ENCODE results near the gene ZYX.
"Not testable (repeated sequence)": the region's sequence is repeated elsewhere in the genome, so short reads cannot be mapped to it uniquely, and the experiment has no call there.

Gene ZYX

DNA sequence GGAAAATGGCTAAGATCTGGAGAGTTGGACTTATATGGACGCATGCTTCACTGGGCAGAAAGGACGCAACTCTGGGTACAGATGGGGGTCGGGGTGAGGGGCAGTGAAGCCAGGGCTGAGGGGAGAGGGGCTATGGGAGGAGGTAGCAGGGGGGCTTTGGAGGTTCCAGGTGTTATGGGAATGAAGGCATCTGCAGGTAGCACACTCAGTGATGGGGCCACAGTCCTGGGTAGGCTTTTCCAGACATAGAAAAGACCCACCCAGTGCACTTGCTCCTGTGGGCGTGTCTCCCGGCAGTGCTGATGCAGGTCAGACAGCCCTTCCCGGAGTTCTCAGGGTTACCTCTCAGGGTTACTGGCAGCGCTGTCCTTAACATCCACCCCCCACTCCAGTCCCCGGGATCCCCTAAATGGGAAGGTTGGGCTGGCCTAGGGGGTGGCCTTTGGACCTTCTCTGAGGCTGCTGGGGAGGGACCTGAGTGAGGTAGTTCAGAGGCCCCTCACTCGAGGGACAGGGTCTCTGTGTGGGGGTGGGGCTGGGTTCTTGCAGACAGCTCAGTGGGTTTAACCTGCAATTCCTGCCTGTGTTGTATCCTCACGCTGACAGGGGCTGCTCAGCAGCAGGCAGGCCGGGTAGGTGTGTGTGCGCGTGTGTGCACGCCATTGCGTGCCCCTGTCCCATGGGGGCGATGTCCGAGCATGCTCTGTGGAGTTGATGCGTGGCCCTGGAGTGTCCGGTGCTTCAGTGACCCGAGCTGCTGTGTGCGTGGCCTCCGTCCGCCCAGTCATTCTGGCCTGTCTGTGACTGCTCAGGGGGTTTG is 6.2 kb downstream of the ZYX start:
- no peak for DNase-seq

DNA sequence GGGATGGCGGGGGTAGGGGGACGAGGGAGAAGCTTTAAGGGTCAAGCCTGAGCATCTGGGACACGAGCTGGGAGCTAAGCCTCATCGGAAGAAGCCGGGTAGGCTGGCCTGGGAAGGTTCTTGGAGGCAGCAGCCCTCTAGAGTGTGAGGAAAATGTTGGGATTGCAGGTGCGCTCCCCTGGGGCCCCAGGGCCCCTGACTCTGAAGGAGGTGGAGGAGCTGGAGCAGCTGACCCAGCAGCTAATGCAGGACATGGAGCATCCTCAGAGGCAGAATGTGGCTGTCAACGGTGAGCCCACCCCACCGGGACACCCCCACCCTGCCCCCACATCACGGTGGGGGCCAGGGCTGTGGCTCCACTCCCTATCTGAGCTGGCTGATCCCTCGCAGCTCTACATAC is 6.9 kb downstream of the ZYX start:
- DNase-seq: no peak

DNA sequence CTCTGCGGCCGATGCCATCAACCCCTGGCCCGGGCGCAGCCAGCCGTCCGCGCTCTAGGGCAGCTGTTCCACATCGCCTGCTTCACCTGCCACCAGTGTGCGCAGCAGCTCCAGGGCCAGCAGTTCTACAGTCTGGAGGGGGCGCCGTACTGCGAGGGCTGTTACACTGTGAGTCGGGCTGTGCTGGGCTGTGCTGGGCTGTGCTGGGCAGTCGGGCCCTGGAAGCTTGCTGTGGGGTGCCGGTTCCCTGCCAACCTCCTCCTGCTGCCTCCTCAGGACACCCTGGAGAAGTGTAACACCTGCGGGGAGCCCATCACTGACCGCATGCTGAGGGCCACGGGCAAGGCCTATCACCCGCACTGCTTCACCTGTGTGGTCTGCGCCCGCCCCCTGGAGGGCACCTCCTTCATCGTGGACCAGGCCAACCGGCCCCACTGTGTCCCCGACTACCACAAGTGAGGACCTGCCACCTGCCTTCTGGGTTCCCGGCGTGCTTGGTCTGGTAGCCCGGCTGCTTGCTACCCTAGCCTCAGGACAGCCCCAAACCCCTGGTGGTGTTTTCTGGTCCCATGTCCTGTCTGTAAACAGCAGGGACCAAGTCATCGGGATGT is 7.5 kb downstream of the ZYX start:
- DNase-seq: no peak

GRCh38 chr7:143389316-143390103 is 8.4 kb downstream of the ZYX start:
- DNase-seq: no peak

GRCh38 chr7:143390104-143390772 is 9.1 kb downstream of the ZYX start:
- no peak for DNase-seq

DNA sequence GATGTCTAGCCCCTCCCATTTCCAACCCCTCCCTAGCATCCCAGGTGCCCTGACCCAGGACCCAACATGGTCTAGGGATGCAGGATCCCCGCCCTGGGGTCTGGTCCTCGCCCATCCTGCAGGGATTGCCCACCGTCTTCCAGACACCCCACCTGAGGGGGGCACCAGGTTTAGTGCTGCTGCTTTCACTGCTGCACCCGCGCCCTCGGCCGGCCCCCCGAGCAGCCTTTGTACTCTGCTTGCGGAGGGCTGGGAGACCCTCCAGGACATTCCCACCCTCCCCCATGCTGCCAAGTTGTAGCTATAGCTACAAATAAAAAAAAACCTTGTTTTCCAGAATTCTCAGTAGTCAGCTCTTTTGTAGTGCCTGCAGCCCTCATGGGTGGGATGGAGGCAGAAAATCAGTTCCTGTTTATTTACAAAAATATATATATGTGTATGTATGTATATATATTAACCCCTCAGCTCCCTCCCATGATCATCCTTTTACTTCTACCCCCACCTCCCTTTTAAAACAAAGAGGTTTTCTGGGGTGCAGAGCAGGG is 9.7 kb downstream of the ZYX start:
- DNase-seq: no peak

- DNase-seq: no peak
Observed at GRCh38 chr7:143391462-143392404, 10.6 kb downstream of the ZYX start.

- DNase-seq: not testable (repeated sequence)
Observed at GRCh38 chr7:143392427-143392826, 11.3 kb downstream of the ZYX start.

GRCh38 chr7:143392875-143393266 is 11.7 kb downstream of the ZYX start:
- DNase-seq: no peak

- no peak for DNase-seq
Observed at GRCh38 chr7:143393267-143394041, 12.3 kb downstream of the ZYX start.

GRCh38 chr7:143394068-143394467 is 12.9 kb downstream of the ZYX start:
- DNase-seq: no peak

GRCh38 chr7:143394777-143395176 is 13.6 kb downstream of the ZYX start:
- no peak for DNase-seq

DNA sequence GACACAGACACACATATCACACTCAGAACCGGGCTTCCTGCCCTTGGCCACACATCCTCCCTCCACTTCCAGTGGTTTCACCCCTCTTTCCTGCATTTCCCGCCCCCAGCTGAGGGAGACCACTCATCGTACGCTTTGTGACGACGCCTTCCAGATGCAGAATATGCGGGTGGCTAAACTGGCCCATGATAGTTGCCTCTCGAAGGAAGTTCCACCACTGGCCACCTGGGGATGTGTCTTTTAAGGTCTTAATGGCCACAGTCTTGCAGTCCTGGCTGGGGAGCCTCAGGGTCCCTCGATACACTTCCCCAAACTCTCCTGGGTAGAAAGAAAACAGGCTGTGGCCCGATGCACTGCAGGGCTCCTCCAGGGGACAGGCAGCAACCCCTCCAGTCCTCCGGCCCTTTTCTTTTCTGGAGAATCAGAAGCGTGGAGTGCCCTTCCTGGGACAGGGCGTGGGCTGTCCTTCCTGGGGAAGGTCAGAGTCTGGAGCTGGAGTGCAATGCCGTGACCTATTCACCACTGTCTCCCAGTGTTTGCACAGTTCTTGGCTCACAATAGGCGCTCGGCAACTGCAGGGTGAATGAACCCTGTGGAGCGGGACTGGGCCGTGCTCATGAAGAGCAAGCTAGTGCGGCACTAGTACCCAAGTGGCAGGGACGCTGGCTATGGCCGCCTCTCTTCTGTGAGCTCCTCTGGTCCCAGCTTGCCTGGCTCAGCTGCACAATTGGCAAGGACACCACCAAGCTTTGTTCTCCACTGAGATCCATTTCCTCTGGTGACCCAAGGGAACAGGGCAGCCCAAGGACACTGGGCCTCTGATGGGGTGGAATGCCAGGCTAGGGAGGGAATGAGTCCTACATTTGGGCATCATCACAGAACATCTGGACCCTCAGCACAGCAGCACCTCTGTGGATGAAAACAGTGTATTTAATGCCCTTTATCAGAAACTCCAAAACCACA is 14.3 kb downstream of the ZYX start:
- DNase-seq: peak; percentile 45

- DNase-seq: no peak
Observed at GRCh38 chr7:143396182-143396581, 15.0 kb downstream of the ZYX start.

DNA sequence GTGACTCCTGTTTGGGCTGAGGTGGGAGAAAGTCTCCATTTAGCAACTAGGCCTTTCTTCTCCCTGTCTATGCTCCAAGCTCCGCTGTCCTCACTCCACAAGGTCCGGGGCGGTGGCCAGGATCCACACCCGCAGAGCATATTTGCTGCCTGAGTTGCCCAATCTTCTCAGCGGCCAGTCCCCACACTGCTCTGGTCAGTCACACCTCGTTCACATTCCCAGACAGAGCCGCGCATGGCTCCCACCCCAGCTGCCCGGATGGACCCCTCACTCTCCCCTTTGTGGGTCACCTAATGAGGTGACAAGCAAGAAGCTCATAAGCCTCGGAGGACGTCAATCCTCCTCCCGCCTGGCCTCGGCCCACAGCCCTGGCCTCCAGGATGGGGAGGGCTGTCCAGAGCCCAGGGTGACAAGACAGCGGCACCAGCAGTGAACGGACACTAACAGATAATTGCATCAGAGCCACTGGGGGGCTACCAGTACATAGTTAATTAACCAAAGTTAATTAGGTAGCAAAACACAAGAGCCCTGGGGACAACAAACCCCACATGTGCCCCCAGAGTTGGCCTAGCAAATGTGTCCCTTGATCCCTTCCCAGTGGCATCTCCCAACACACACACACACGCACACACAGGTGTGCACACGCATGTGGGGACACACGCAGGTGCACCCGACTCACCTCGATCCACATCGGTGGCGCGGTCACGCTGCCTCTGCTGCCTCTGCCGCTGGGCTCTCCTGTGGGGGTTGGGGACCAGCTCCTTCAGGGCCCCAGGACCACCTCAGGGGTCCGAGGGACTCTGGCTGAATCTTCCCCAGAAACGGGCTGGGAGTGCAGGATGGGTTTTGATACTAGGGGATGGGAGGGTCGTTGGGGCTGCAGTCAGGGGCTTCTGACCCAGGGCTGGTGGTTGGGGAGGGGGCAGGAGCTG is 15.7 kb downstream of the ZYX start:
- DNase-seq: no peak

DNA sequence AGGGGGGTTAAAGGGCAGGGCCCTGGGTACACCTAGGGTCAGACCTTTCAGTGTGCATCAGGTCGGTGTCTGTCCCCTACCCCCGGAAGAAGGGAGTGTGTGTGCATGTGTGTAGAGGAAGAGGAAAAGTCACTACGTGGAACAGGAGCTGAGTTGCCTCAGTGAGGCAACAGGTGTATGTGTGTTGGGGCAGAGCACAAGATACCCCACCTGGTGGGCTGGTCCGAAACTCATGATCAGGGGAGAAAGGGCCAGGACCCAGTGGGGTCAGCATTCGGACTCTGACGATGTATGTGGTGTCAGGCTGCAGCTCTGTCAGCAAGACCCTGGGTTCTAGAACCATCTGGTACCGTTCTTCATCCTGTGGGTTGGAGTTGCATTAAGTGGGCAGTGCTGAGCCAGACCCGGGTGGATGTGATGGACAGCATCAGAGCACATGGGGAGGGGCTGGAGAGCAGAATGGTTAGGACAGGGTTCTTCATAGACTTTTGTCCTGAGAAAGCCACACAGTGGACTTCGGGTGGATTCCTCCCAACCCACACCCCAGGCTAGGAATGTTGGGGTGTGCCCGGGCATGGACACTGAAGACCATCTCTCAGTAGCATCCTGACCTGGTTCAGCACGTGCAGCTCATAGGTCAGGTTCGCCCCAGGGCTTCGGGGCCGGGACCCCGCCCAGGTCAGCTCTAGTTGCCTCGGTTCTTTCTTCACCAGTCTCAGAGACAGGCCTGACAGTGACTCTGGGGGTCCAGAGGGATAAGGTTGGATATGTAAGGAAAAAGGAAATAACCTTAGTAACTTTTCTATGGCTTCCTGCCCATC is 16.8 kb downstream of the ZYX start:
- DNase-seq: no peak

GRCh38 chr7:143398616-143399015 is 17.5 kb downstream of the ZYX start:
- DNase-seq: no peak

GRCh38 chr7:143399151-143399550 is 18.0 kb downstream of the ZYX start:
- DNase-seq: no peak
